HL-60 (cell line): ENCODE results near the gene SH3RF2.

Experiments used
- GABPA ChIP-seq: IDR thresholded peaks from 2 replicates; pipeline ENCODE4 v1.6.1; 2012; ENCODE audit warnings: low read depth
- POLR2AphosphoS5 ChIP-seq: IDR thresholded peaks from 2 replicates; pipeline ENCODE4 v1.6.1; 2012; ENCODE audit warnings: low read depth
- TF ChIP-seq, protein P1 (sequence below): IDR thresholded peaks from one replicate; pipeline ENCODE4 v1.5.1; 2011; ENCODE audit warnings: low read length, control low read depth, inconsistent platforms; ENCODE audit not compliant: insufficient read depth

- no peak for TF ChIP-seq POLR2AphosphoS5
- TF ChIP-seq, protein P1, sequence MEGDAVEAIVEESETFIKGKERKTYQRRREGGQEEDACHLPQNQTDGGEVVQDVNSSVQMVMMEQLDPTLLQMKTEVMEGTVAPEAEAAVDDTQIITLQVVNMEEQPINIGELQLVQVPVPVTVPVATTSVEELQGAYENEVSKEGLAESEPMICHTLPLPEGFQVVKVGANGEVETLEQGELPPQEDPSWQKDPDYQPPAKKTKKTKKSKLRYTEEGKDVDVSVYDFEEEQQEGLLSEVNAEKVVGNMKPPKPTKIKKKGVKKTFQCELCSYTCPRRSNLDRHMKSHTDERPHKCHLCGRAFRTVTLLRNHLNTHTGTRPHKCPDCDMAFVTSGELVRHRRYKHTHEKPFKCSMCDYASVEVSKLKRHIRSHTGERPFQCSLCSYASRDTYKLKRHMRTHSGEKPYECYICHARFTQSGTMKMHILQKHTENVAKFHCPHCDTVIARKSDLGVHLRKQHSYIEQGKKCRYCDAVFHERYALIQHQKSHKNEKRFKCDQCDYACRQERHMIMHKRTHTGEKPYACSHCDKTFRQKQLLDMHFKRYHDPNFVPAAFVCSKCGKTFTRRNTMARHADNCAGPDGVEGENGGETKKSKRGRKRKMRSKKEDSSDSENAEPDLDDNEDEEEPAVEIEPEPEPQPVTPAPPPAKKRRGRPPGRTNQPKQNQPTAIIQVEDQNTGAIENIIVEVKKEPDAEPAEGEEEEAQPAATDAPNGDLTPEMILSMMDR, result no peak
- TF ChIP-seq GABPA, result no peak
Observed at GRCh38 chr5:146049704-146050026, 113.3 kb downstream of the SH3RF2 start.
